AML-193 (cell line): Measurements from ENCODE around the gene KIF26A.
"Not testable (repeated sequence)": the region's sequence is repeated elsewhere in the genome, so short reads cannot be mapped to it uniquely, and the experiment has no call there.

ENCODE experiments used
- DNase-seq, 2 experiments: peaks; one replicate each; lab custom pipeline; 2025; lab: John Stamatoyannopoulos, UW

The KIF26A gene

DNA sequence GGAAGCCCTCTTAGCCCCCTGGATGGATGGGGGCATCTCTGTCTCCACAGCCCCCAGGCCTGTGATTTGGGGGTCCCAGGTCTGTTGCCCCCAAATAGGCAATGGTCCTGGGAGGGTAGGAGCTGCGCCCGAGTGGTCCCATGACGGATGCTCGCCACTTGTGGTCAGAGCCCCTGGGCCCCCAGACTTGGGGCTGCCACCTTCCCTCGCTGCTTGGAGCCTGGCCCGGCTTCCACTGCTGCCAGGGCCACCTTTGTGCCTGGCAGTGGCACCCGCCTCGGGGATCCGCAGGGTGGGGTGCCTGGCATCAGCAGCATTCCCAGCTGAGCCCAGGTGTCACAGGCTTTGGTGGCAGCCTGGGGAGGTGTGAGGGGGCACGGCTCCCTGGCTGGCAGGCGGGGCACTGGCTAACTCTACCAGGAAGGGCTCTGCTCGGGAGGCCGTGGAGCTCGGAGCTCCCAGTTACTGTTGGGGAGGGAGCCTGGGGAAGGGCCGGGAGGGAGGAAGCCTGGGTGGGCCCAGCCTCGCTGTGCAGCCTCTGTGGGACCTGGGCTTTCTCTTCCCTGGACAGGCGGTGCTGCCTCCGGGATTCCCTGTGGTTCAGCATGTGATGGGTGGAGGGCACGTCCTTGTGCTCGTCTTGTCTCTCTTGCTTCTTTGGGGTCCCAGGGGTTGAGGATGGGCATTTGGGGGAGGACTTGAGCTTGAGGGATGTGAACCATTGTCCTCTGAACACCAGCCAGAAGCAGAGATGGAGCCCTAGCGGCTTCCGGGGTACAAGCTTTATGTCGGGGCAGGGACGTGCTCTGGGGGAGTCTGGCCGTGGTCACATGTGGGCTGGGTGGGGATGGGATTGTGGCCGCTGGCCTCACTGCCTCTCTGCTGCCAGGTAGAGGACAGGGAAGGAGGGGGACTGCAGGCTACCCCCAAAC lies 5.4 kb downstream of the KIF26A start:
- DNase-seq = no peak

DNA sequence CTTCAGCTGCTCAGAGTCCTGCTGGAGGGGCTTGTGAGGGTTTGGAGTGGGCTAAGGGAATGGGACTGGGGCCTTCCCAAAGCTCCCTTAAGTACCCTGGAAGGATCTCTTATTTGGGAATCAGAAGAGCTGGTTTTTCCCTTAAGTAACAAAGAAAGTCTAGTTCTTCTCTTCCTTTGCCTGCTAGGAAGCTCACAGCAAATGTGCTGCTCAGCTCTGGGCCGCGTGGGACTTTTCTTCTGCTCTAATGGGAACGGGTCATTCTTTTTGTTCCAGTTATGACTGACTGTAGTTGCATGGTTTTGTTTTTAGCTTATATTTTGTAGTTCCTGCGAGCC lies 6.0 kb downstream of the KIF26A start:
- no peak for DNase-seq

DNA sequence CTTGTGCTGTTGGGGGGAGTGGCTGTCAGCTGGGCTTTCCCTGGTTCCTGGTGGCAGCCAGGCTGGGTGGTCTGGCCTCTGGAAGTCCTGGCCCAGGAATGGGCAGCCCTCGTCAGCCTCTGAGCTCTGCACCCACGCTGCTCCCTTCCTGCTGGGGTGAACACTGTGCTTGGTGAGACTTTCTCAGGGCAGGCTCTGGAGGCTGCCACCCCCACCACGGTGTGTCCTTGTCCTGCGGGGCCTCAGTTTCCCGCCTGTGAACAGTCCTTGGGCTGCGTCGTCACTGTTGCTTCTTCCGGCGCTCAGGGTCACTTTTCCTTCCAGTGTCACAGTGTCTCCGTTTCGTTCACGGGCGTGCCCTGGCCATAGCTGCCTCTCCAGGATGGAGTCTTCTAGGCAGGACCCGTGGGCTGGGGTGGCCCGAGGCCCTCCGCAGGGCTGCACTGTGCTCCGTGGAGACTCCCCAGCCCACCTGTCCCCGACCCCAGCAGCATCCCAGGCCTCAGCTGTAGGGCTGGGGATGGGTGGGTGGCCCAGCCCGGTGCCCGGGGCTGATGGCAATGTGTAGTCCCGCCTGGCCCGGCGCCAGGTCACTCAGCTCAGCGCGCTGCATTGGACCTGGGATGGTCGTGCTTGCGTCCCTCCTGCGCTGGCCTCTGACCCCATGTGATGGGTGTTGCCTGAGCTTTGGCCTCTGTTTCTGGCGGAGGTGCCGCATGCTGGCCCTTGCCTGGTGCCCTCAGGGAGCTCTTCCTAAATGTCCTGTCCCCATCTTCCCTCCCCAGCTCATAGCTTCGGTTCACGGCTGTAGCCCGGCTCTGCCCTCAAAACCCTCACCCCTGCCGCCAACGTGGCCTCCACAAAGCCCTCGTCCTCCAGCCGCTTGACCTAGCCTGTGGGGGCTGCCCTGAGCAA lies 6.8 kb downstream of the KIF26A start:
- DNase-seq = no peak

DNA sequence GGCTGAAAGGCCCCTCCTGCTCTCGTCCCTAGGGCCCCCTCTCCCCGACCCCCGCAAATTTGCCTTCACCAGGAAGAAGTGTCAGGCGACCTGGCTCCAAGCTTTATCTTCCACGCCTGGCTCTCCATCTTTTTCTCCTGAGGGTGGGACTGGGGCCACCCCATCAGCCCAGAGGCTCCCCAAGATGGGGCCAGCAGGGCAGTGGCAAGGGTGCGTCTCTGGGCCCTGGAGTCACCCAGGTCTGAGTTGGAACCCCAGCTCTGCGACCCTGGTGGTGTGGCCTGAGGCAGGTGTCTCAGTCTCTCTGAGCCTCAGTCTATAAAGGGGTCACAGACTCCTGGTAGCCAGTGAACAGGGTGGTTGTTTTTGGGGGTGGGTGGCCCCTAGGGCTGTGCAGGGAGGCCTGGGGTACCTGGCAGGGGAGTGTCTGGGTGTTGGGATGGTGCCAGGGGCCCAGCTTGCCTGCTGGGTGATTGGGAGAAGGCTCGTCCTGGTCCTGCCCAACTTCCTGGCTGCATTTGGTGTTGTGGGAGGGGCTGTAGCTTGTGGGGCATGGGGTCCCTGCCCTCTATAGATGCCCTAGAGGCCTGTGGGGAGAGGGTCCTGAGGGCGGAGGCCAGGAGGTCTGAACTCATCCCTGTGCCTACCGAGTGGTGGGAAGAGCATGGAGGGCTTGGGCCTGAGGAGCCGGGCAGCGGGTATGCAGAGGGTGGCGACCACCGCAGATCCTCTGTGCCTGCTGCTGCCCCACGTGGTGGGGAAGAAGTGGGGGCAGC lies 7.6 kb downstream of the KIF26A start:
- DNase-seq = no peak

DNA sequence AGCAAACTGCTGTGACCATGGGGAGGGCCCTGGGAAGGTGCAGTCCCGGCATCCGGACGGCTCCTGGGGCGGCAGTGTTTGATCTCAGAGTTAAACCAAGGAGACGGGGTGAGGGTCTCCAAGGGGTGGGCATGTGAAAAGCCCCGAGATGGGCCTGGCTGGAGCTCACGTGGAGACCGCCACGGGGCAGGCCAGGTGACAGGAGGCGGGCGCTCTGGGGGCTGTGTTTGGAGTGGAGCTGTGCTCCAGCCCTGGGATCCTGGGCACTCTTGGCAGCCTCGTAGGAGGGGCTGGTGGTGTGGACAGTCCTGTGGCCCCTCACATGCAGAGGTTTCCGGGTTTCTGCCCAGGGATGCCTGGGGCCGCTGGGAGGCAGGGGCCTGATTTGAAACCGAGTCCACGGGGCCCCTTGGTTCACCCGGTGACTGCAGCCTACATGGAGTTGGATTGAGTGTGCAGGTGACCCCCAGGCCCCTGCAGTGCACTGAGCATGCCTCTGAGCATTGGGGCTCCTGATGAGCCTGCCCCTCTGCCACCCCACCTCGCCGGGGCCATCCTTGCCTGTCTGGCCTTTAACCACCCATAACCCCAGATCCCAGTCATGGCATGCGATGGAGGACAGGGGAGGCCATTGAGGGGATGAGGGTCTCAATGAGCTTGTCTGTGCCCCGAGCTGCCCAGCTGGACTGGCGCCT lies 8.4 kb downstream of the KIF26A start:
- DNase-seq = no peak

DNA sequence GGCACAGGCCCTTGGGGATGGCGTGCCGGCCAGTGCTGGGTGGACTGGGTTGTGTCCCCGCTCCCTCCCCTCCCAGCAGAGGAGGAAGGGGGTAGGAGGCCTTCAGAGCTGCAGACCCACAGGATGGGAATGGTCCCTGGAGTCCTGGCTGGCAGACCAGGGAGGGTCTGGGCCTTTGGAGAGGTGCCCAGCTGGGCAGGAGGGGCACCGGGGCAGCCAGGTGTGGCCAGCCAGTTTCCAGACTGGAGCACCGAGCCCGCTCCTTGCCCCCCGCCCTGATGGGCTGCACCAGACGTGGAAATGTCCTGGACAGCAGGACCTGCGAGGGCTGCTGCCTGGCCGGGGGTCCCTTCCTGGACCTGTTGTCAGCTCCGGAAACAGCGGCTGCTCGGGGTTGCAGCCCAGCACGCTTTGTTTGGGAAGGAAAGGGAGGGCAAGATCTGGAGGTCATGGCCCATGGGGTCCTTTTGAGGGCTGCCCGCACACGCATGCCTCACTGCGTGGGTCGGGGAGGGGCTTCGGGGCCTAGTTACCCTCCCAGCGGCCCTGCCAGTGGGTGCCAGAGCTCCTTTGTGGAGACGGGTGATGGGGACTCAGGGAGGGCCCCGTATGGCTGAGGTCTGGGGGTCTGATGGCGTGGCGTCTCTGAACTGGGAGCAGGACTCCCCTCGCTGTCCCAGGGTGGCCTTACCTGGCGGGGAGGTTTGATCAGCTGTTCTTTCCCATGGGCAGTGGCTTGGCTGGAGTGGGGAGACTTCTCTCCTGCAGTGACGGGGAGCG lies 9.1 kb downstream of the KIF26A start:
- DNase-seq = no peak

DNA sequence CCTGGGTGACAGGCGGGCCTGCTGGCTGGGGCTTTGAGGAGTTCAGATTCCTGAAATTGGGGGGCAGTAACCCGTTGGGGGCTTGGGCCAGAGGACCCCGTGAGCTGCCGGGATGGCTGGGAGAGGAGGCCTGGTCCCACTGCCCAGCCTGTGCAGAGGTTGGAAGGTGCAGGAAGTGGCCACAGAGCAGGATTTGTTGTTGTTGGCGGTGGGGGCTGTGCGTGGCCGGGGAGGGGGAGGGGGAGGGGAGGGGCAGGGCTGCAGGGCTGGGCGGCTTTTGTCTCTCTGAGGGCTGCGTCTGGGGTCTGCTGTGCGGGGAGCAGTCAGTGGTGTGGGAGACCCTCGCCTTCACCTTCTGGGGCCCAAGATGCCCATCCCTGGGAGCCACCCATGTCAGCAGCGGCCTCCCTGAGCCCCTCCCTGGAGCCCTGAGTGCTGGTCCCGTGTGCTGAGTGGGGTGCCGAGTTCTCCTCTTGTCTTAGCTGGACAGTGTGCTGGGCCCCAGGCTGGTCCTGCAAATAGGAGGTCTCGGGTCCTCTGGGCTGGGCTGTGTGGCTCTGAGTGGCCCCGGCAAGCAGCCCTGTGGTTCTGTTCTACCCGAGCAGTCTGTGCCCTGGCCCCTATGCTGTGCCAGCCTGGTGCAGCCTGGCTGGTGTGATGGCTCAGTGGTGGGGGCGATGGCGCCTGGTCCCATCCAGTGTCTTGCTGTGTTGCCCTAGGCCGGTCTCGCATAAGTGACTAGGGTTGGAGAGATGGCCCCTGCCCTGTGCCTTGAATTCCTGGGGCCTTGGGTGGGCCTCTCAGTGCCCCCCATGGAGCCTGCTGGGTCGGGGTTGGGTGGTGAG lies 10.3 kb downstream of the KIF26A start:
- no peak for DNase-seq

DNA sequence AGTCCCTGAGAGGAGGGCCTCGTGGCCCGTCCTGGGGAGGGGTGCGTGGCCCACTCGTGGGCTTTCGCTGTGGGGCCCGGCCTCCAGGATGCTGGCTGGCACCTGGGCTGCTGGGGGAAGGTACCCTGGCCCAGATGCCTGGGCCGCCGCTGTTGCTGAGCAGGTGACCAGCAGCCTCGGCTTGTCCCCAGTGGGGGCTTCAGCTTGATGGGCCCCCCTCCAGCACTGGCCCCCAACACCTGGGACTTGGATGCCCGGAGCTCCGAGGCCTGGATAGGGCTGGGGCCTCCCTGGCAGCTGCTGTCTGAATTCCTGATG lies 10.8 kb downstream of the KIF26A start:
- no peak for DNase-seq

DNA sequence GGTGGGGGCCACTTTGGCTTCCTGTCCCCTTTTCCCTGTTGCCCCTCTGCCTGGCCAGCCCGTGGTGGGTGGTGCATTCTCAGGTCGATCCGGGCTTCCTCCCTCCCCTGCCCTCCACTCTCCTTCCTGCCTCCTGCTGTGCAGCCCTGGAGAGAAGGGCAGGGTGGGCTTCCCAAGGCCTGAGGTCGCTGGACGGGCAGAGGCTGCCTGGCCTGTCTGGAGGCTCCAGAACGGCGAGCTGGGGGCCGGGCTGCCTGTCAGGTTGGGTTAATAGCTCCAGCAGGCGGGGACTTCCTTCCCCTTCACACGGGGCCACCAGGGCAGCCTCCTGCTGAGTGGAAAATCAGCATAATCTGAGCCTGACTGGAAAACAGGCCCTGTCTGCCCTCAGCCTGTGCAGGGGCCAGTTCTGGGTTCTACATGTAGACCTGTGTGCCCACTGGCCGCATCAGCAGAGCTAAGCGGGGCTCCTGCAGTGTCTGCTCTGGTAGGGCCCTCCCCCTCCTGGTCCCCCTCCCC lies 11.3 kb downstream of the KIF26A start:
- DNase-seq = no peak

DNA sequence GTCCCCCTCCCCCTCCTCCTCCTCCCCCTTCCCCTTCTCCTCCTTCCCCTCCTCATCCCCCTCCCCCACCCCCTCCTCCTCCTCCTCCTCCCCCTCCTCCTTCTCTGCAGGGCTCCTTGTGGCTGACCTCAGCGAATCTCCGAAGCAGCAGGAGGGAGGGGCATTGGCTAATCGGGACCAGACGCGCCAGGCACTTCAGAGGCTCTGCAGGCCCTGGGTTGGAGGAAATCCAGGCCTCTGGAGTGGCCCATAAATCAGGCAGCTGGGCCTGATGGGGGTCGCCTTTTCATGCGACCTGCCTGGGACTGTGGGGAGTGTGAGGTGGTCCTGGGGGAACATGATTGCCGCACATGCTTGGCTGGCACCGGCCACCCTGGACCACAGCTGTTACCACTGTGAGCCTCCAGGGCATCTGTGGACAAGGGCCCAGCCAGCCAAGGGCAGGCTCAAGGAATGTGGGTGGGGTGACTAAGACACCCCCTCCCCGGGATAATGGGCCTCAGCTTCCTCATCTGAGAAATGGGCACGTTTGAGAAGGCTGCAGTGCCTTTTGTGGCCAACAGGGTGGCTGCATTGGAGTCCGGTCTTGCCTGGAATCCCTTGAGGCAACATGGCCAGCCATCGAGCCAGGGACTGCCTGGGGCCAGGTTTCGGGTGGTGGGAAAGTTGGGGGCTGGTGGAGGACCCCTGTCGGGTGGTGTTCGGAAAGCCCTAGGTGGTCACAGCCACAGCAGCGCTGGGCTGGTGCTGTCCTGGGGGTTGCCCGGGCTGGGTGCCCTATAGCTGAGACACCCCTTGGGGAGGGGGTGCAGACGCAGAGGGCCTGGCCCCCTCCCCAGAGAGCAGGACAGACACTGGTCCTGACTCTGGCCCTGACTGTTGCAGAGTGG lies 12.0 kb downstream of the KIF26A start:
- no peak for DNase-seq

DNA sequence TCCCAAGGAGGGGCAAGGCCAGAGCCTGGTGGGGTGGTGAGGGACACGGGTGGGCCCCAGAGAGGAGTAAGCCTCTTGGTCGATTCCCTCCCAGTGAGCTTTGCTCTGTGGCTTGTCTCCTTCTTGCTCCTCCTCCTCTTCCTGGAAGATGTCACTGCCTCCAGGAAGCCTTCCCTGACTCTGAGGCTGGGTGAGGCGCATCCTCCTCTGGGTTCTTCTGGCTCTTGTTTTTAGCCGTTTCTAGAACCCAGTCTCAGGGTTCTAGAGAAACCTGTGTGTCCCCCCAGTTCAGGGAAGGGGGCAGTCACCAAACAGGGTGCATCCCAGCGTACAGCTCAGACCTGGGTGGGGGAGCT lies 12.6 kb downstream of the KIF26A start:
- DNase-seq = no peak

DNA sequence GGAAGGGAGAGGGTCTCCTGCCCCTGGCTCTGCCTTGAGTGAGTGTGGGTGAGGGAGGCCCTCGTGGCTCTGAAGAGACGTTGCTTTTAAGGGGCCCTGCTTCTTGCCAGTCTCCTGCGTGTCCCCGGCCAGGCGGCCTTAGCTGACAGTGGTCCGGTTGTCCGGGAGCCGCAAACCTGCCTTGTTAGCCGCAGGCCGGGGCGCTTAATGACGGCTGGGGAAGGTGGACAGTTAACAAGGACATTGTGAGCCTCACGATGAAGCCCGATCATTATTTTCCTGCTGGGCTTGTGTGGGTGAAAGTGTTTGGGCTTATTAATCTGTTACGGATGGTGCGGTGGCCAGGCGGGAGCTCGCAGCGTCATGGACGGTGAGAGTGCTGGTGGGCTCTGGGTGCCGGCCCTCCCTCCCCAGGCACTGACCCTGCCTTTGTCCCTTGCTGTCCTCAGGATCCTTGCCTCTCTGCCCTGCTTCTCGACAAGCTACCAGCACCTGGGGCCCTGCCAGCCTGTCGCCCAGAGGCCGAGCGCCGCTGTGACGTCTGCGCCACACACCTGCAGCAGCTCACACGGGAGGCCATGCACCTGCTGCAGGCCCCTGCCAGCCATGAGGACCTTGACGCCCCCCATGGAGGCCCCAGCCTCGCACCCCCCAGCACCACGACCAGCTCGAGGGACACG lies 13.3 kb downstream of the KIF26A start:
- no peak for DNase-seq

DNA sequence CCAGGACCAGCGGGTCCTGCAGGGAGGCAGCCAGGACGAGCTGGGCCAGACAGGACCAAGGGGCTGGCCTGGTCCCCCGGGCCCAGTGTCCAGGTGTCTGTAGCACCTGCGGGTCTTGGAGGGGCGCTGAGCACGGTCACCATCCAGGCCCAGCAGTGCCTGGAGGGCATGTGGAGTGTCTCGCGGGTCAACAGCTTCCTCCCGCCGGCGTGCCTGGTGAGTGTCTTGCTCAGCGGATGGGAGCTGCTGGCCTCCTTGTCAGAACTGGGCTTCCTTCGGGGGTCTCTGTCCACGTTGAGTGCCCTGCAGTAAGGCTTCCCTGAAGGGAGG lies 13.8 kb downstream of the KIF26A start:
- DNase-seq = no peak

DNA sequence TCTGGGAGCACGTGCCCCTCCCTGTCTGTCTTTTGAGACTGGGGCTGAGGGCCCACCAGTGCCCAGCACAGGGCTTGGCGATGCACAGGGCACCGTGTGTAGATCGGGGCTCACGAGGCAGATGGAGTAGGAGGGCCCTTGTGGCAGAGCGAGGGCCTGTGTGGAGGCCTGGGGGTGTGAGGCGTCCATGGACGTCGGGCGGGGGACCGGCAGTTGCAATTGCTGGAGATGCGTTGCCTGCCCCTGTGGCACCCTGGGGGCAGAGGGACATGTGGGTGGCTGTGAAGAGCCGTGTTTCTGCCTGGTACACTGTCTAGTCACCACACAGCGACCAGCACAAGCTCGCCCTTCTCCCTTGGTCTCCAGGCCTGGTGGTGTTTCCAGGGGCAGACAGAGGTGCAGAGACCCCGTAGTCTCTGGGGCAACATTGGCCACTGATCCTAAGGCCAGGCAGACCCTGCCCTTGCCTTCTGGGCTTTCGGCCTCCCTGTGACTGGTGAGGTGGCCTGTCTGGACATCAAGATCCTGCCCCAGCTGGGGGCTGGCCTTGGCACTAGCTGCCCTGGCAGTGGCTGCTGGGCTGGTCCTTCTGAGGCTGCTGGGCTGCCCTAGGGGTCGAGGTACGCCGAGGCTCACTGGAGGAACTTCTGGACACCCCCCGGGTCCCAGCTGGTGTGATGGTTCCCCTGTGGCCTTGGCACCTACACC lies 14.5 kb downstream of the KIF26A start:
- DNase-seq = no peak

DNA sequence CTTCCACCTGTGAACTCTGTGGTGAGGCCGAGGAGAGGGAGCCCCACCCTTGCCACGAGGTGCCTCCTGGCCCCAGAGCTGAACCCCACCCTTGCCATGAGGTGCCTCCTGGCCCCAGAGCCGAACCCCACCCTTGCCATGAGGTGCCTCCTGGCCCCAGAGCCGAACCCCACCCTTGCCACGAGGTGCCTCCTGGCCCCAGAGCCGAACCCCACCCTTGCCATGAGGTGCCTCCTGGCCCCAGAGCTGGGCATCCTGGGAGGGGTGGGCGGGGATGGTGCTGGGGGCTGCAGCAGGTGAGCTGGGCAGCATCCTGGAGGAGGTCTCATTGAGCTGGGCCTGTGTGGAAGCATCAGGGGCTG lies 15.0 kb downstream of the KIF26A start:
- not testable (repeated sequence) for DNase-seq

DNA sequence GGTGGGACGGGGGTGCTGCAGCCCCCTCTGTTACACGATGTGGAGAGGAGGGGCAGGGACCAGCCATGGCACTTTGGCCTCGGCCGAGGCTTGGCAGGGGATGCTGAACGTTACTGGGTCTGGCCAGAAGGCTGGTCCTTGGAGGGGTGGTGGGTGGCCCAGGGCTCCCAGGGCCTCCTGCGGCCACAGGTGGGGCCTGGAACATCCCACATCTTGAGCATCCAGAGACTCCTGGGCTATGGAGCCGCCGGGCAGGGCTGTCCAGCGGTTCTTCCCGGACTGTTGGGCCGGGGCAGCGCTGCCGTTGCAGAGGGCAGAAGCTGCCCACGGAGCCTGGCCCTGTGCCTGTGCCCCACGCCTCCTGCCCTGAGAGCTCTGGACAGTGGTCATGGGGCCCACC lies 15.9 kb downstream of the KIF26A start:
- no peak for DNase-seq

DNA sequence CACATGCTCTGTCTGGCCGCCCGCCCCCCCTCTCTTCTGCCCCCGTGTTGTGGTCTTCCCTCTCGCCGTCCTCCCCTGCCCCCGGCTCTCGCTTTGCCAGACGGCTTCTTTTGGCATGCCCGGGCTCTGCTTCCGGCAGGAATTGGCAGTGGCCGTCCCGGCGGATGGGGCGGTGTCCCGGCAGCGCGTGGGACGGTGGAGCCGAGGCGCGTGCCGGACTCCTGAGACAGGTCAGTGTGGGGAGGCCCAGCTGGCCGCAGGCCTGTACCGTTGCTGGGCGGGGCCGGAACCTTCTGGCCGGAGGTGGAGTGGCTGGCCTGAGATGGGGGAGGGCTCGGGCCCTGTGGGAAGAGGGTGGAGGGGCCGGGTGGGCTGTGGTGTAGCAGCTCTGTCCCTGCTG lies 17.1 kb downstream of the KIF26A start:
- no peak for DNase-seq

DNA sequence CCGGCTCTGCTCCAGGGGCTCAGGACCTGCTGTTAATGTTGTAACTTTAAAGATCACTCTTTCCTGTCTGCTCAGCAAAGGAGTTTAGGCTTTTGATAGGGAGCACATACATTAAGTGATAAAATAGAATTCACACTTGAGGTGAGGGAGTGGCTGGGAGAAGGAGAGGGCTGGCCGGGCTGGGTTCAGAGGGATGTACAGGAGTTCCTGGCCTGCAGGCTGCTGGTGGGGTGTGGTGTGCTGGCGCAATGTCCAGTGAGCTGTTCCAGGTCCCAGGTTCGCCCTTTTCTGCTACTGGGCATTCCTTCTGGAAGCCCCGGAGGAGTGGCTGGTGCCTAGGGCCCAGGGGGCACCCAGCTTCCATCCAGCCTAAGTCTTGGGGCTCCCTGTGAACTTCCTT lies 17.8 kb downstream of the KIF26A start:
- DNase-seq = no peak
